ENCODE measurements around the gene TNRC6B.
"Not testable (repeated sequence)": the region's sequence is repeated elsewhere in the genome, so short reads cannot be mapped to it uniquely, and the experiment has no call there.

The TNRC6B gene

DNA sequence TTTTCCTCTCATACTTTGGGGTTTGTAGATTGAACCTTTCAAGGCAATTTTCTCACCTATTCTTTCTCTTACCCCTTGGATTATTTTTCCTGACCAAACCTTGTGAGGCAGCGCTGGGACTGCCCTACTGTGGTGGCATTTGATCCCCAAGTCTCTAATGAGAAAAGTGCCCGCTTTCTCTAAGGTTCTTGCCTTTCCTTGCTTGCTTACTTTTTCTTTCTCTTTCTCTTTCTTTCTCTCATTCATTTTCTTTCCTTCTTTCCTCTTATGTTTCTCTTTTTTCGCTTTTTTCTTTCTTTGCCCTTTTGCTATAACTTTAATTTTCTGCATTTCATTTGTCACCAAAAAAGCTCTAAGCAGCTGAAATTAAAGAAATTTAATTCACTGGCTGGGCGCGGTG is 127.9 kb downstream of the TNRC6B start:
- no peak overlapping the region for H3K9ac ChIP-seq (ENCODE audit: low read depth, low read length)
- no peak overlapping the region for H3K4me3 ChIP-seq (ENCODE audit: low read length)
- H3K4me1 ChIP-seq (ENCODE audit: insufficient read depth, low read length): no peaks in the 10 kb centered on the region
- no peaks in the 10 kb centered on the region for H3K27me3 ChIP-seq (ENCODE audit: insufficient read depth, low read length)
- H3K9me3 ChIP-seq (ENCODE audit: insufficient read depth, low read depth, low read length): no peaks in the 10 kb centered on the region
- no peak overlapping the region for H3K27ac ChIP-seq (ENCODE audit: low read length)
- peaks cover 81% of the 10 kb centered on the region for H3K36me3 ChIP-seq (ENCODE audit: insufficient read depth, low read depth, low read length)

DNA sequence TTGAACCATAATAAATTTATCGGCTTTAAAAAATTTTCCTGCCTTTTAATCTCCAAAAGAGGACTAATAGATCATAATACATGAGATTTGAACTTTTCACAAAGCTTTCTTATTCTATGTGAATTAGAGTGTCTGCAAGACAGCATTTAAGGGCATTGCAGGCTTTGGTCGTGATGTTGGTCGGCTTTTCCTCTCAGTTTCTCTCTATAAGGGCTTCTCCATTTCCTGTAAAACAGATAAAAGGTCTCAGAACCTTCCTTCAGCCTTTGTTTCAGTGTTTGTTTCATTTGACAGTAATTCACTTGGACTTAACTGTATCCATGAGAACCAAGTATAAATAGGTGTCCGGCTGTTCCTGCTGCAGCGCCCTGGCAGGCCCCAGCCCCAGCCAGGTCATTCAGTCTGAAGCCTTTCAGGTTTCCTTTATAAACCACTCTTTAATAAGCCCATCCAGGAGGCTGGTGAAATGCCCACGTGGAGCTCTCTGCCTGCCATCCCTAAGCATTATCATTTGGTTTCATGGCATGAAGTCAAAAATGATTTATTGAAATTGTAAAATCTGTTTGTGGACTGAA is 131.4 kb downstream of the TNRC6B start:
- Histone ChIP-seq H3K9ac (ENCODE audit: low read depth, low read length) (no peak overlapping the region), H3K27me3 (ENCODE audit: insufficient read depth, low read length) (no peaks in the 10 kb centered on the region), H3K36me3 (ENCODE audit: insufficient read depth, low read depth, low read length) (peaks cover 81% of the 10 kb centered on the region), H3K27ac (ENCODE audit: low read length) (no peak overlapping the region), H3K4me1 (ENCODE audit: insufficient read depth, low read length) (no peaks in the 10 kb centered on the region), H3K4me3 (ENCODE audit: low read length) (no peak overlapping the region), H3K9me3 (ENCODE audit: insufficient read depth, low read depth, low read length) (no peaks in the 10 kb centered on the region)

DNA sequence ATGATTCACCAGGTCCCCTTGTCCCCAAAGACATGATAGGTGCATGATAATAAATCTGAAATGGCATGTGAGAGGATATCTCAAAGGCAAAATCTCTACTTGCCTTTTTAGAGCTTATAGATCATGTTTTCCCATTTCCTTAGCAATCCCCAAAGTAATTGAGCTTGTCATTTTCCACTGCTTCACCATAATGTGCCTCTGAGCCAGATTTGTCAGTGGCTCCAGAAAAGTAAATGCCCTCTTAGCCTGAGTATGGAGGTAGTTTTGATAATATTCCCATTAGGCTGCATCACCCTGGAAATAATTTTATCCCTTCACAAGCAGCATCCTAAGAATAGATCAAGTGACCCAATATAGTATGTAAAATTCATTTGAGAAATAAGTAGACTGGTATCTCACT is 131.9 kb downstream of the TNRC6B start:
- H3K4me1 ChIP-seq (ENCODE audit: insufficient read depth, low read length): no peaks in the 10 kb centered on the region
- H3K9me3 ChIP-seq (ENCODE audit: insufficient read depth, low read depth, low read length): no peaks in the 10 kb centered on the region
- no peaks in the 10 kb centered on the region for H3K27me3 ChIP-seq (ENCODE audit: insufficient read depth, low read length)
- no peak overlapping the region for H3K4me3 ChIP-seq (ENCODE audit: low read length)
- H3K27ac ChIP-seq (ENCODE audit: low read length): no peak overlapping the region
- no peak overlapping the region for H3K9ac ChIP-seq (ENCODE audit: low read depth, low read length)
- H3K36me3 ChIP-seq (ENCODE audit: insufficient read depth, low read depth, low read length): peaks cover 82% of the 10 kb centered on the region

DNA sequence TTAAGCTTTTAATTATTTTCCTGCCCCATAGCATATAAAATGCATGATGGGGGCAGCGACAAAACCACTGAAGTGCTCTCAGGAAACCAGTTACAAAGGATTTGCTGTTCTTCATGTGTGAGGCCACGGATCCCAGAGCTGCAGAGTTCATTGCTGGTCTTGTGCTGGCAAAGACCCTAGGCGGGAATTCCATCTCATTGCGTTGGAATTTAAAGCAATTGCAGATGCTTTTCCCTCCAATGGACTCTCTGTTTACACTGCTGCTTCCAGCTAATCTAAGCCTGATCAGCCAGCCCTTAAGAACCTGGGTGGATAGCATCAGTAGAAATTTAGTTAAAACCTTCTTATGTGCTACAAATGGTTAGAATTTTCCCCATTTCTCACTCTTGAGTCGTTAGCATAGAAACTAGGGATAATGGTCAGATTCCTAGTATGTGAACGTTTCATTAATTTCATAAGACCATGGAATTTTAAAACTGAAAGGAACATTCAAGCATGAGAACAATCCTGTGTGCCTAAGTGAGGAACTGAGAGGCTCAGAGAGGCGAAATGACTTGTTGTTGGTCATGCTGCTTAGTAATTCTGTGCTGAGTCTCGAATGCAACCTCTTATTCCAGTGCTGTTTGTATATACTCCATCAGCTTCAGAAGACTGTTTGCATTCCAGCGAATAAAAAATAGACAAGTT is 132.5 kb downstream of the TNRC6B start:
- Histone ChIP-seq H3K36me3 (ENCODE audit: insufficient read depth, low read depth, low read length) (peaks cover 88% of the 10 kb centered on the region), H3K9ac (ENCODE audit: low read depth, low read length) (no peak overlapping the region), H3K27ac (ENCODE audit: low read length) (no peak overlapping the region), H3K9me3 (ENCODE audit: insufficient read depth, low read depth, low read length) (no peaks in the 10 kb centered on the region), H3K27me3 (ENCODE audit: insufficient read depth, low read length) (no peaks in the 10 kb centered on the region), H3K4me1 (ENCODE audit: insufficient read depth, low read length) (no peaks in the 10 kb centered on the region), H3K4me3 (ENCODE audit: low read length) (no peak overlapping the region)

DNA sequence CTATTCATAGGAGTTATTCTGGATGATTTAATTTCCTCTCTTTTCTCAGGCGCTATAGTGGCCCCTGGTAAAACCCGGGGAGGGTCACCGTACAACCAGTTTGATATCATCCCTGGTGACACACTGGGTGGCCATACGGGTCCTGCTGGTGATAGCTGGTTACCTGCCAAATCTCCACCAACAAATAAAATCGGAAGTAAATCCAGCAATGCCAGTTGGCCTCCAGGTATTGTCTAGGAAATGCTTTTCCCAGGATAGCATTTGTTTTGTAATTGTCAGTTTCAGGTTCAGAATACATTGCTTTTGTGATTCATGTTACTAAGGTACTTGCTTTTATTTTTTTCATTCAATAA is 133.0 kb downstream of the TNRC6B start:
- no peak overlapping the region for H3K9ac ChIP-seq (ENCODE audit: low read depth, low read length)
- H3K27ac ChIP-seq (ENCODE audit: low read length): no peak overlapping the region
- H3K36me3 ChIP-seq (ENCODE audit: insufficient read depth, low read depth, low read length): peaks cover 94% of the 10 kb centered on the region
- H3K4me1 ChIP-seq (ENCODE audit: insufficient read depth, low read length): no peaks in the 10 kb centered on the region
- H3K4me3 ChIP-seq (ENCODE audit: low read length): no peak overlapping the region
- no peaks in the 10 kb centered on the region for H3K27me3 ChIP-seq (ENCODE audit: insufficient read depth, low read length)
- H3K9me3 ChIP-seq (ENCODE audit: insufficient read depth, low read depth, low read length): no peaks in the 10 kb centered on the region

DNA sequence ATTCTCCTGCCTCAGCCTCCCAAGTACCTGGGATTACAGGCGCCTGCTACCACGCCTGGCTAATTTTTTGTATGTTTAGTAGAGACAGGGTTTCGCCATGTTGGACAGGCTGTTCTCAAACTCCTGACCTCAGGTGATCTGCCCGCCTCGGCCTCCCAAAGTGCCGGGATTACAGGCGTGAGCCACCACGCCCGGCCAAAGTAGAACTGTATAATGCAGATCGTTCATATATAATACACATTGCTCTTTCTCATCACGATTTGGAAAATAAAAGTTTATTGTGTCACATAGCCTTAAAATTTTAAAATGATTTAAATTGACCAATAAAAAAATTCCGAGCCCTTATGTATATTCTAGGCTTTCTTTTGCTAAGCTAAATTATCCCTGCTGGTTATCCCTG is 133.9 kb downstream of the TNRC6B start:
- H3K36me3 ChIP-seq (ENCODE audit: insufficient read depth, low read depth, low read length): peaks cover 98% of the 10 kb centered on the region
- H3K9ac ChIP-seq (ENCODE audit: low read depth, low read length); H3K27me3 ChIP-seq (ENCODE audit: insufficient read depth, low read length); H3K27ac ChIP-seq (ENCODE audit: low read length); H3K4me1 ChIP-seq (ENCODE audit: insufficient read depth, low read length); H3K9me3 ChIP-seq (ENCODE audit: insufficient read depth, low read depth, low read length); H3K4me3 ChIP-seq (ENCODE audit: low read length): not testable (repeated sequence)

DNA sequence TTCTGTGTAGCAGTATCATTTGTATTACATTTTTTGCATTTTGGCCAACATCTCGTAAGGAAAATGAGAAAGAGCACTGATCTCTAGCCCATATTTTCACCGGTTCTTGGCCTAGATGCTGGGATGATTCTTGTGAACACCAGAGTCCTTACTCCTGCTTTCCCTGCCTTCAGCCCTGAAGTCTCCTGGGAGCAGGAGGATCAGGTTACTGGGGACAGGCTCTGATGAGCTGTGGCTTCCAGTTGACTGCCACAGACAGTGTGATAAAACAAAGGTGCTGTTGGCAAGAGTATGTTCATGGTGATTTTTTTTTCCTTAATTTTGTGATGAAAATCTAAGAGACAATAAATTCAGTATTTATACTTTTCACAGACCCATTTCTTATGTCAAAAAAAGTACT is 134.3 kb downstream of the TNRC6B start:
- Histone ChIP-seq H3K4me3 (ENCODE audit: low read length) (no peak overlapping the region), H3K9me3 (ENCODE audit: insufficient read depth, low read depth, low read length) (no peaks in the 10 kb centered on the region), H3K4me1 (ENCODE audit: insufficient read depth, low read length) (no peaks in the 10 kb centered on the region), H3K9ac (ENCODE audit: low read depth, low read length) (no peak overlapping the region), H3K27ac (ENCODE audit: low read length) (no peak overlapping the region), H3K36me3 (ENCODE audit: insufficient read depth, low read depth, low read length) (peaks cover 99% of the 10 kb centered on the region), H3K27me3 (ENCODE audit: insufficient read depth, low read length) (no peaks in the 10 kb centered on the region)

DNA sequence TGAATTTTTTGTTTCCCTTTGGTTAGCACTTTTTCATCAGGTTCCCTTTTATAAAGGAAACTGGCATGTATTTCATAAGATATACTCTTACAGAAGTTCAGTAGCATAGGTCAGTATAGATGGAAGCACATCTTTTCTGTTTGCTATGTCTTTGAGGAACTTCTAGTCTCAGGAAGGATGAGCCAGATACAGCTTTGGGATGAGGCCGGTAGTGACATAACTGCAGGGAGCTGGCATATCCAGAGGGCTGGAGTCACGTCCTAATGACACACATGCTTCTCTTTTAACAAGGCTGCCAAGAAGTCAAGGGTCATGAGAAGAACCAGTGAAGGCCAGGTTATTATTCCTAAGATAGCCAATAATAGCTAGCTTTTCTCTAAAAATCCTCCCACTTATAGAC is 135.3 kb downstream of the TNRC6B start:
- no peaks in the 10 kb centered on the region for H3K9me3 ChIP-seq (ENCODE audit: insufficient read depth, low read depth, low read length)
- no peak overlapping the region for H3K27ac ChIP-seq (ENCODE audit: low read length)
- H3K4me3 ChIP-seq (ENCODE audit: low read length): no peak overlapping the region
- no peaks in the 10 kb centered on the region for H3K4me1 ChIP-seq (ENCODE audit: insufficient read depth, low read length)
- peaks cover 99% of the 10 kb centered on the region for H3K36me3 ChIP-seq (ENCODE audit: insufficient read depth, low read depth, low read length)
- H3K27me3 ChIP-seq (ENCODE audit: insufficient read depth, low read length): no peaks in the 10 kb centered on the region
- no peak overlapping the region for H3K9ac ChIP-seq (ENCODE audit: low read depth, low read length)

DNA sequence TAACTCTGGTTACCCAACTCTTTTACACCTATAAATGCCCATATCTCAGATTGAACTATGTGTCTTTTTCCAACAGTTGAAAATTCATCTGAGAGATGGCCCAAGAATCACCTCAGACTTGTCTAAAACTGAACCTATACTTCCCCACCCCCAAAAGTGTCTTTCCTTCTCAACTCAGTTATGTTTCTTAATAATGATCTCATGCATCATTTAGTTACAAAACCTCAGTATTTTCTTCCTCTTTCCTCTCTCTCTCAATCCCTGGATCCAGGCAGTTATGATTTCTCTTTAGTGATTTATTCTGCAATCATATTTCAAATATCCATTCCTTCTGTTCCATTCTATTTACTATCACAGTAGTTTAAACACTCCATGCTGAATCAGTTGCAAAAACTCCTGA is 136.3 kb downstream of the TNRC6B start:
- Histone ChIP-seq H3K36me3 (ENCODE audit: insufficient read depth, low read depth, low read length) (peaks cover 91% of the 10 kb centered on the region), H3K4me3 (ENCODE audit: low read length) (no peak overlapping the region), H3K4me1 (ENCODE audit: insufficient read depth, low read length) (no peaks in the 10 kb centered on the region), H3K9me3 (ENCODE audit: insufficient read depth, low read depth, low read length) (no peaks in the 10 kb centered on the region), H3K27me3 (ENCODE audit: insufficient read depth, low read length) (no peaks in the 10 kb centered on the region), H3K27ac (ENCODE audit: low read length) (no peak overlapping the region), H3K9ac (ENCODE audit: low read depth, low read length) (no peak overlapping the region)

DNA sequence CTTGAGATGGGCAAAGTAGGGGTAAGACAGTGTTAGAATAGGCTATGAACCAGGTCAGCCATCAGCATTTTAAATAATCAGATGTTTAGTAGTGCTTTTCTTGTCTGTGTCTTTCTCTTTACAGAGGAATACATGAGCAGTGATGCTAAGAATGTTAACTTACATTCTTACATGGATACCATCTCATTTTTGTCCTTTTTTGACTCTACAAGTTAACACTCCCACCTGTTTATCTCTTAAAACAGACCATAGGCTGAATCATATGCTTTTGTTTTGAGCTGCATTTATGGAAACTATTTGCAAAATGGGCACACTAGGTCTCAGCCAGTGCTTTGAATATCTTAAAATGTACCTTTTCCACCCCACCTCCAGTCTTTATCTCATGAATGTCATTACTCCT is 143.0 kb downstream of the TNRC6B start:
- Histone ChIP-seq H3K36me3 (ENCODE audit: insufficient read depth, low read depth, low read length) (peaks cover 84% of the 10 kb centered on the region), H3K4me3 (ENCODE audit: low read length) (no peak overlapping the region), H3K4me1 (ENCODE audit: insufficient read depth, low read length) (peaks cover 10% of the 10 kb centered on the region), H3K27ac (ENCODE audit: low read length) (no peak overlapping the region), H3K9me3 (ENCODE audit: insufficient read depth, low read depth, low read length) (no peaks in the 10 kb centered on the region), H3K27me3 (ENCODE audit: insufficient read depth, low read length) (no peaks in the 10 kb centered on the region), H3K9ac (ENCODE audit: low read depth, low read length) (no peak overlapping the region)

DNA sequence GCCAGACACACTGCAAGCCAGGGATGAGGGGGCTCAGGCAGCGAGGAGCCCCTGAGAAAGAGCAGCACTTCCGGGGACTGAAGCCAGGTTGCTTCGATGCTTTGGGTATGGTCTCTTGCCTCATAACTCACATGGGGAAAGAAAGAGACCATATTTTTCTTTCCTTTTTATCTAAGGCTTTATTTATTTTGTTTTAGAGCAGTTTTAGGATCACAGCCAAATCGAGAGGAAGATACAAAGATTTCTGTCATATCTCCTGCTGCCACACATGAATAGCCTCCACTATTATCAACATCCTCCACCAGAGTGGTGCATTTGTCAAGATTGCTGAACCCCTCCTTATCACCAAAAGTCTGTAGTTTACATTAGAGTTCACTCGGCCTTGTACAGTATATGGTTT is 144.3 kb downstream of the TNRC6B start:
- no peak overlapping the region for H3K9ac ChIP-seq (ENCODE audit: low read depth, low read length)
- H3K4me1 ChIP-seq (ENCODE audit: insufficient read depth, low read length): peaks cover 19% of the 10 kb centered on the region
- H3K9me3 ChIP-seq (ENCODE audit: insufficient read depth, low read depth, low read length): no peaks in the 10 kb centered on the region
- peaks cover 76% of the 10 kb centered on the region for H3K36me3 ChIP-seq (ENCODE audit: insufficient read depth, low read depth, low read length)
- no peaks in the 10 kb centered on the region for H3K27me3 ChIP-seq (ENCODE audit: insufficient read depth, low read length)
- no peak overlapping the region for H3K27ac ChIP-seq (ENCODE audit: low read length)
- no peak overlapping the region for H3K4me3 ChIP-seq (ENCODE audit: low read length)

DNA sequence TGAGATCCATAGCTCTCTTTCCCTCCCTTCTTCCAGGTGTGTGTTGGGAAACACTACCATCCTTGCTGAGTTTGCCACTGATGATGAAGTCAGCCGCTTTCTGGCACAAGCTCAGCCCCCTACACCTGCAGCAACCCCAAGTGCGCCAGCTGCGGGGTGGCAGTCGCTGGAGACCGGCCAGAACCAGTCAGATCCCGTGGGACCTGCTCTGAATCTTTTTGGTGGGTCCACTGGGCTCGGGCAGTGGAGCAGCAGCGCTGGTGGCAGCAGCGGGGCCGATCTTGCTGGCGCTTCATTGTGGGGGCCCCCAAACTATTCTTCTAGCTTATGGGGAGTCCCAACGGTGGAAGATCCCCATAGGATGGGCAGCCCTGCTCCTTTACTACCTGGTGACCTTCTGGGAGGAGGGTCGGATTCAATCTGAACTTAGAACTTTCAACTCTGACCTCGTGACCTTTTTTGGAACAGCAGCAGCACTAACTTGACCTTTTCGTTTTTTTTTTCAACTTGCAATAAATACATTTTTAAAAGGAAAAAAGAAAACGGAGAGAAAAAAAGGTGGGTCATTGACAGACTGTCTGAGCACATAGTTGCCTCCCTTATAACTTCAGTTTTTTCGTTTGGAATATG is 145.2 kb downstream of the TNRC6B start:
- Histone ChIP-seq H3K4me1 (ENCODE audit: insufficient read depth, low read length) (peaks cover 28% of the 10 kb centered on the region), H3K9me3 (ENCODE audit: insufficient read depth, low read depth, low read length) (no peaks in the 10 kb centered on the region), H3K9ac (ENCODE audit: low read depth, low read length) (no peak overlapping the region), H3K4me3 (ENCODE audit: low read length) (no peak overlapping the region), H3K36me3 (ENCODE audit: insufficient read depth, low read depth, low read length) (peaks cover 76% of the 10 kb centered on the region), H3K27ac (ENCODE audit: low read length) (no peak overlapping the region), H3K27me3 (ENCODE audit: insufficient read depth, low read length) (no peaks in the 10 kb centered on the region)
